Measurements from ENCODE around the gene MYL3.
"Not testable (repeated sequence)": the region's sequence is repeated elsewhere in the genome, so short reads cannot be mapped to it uniquely, and the experiment has no call there.

Gene MYL3

GRCh38 chr3:46849045-46849631 lies 14.1 kb downstream of the MYL3 start:
- no peak for DNase-seq

DNA sequence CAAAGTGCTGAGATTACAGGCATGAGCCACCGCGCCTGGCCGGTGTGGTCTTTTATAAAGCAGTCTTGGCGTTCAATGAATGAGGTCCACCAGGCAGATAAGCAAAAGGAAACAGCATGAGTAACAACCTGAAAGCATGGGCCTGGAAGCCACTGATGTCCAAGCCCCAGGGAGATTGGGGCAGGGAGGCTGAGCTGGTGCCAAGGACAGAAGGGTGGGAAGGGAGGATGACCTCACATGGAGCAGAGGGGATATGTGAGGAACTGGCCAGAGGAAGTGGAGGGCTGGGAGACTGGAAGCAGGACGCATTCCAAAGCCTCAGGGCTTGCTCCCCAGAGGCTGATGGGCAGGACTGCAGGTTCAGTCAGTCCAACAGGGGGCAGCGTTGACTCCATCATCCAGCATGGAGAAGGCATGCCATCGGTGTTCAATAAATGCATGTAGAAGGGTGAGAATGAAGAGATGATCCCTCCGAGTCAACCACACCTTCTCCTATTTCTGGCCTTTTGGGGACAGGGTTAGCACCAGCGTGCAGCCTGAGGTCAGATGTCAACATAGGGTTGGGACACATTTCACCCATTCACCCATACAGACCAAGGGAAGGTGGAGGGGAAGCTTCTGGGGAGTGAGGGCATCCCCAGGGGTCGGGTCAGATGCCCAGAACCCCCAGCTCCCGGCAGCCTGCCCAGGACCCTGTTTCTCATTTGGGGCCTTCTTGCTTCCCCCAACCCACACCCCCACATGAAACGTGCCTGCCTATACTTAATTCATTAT lies 14.8 kb downstream of the MYL3 start:
- peak; percentile 34 for DNase-seq

DNA sequence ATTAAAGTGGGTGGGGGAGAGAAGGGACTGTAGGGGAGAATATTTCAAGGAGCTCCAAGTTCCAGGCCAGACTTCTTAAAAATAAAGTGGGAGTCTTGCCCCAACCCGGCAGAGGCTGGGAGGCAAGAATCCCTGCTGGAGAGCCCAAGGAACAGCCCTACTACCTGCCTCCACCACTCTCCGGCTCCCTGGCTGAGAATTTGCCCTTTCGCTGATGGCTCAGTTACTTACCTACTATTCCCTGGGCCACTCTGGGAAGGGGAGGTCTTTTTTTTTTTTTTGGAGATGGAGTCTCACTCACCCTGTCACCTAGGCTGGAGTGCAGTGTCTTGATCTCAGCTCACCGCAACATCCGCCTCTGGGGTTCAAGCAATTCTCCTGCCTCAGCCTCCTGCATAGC lies 15.5 kb downstream of the MYL3 start:
- no peak for DNase-seq

DNA sequence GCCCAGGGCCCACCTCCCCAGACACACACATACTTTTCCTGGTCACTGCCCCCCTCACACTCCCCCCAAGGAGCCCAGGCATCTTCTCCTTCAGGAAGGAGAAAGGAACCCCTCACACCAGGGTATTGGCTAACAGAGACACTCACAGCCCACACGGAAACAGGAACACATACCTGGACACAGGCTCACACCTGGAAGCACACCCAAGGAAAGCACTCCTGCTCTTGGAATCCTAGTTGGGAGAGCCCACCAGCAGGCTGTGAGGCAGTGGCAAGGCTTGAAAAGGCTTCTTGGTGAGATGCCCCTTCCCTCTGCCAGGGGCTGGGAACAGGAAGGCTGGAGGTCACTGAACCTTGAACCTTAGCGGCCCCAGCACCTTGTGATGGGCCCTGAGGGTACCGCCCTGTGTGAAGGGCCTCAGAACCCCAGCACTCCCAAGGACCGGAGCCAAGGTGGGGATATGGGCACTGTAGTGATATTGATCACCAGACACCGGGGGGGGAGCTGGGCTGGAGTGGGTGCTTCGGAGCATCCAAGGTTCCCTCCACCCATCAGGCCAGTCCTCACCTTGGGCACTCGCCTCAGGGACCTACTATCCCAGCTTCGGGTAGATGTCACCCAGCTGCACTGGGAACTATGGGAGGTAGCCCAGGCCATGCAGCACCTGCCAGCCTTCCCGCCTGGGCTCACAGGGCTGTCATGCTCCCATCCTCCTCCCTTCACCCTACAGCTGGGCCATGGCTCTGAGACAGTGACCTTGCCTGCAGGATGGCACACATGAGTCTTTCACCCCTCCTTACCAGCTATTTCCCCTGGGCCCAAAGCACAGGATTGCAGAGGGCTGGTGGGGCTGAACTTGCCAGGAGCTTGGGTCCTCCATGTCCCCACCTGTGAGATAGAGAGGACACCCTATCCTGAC lies 16.4 kb downstream of the MYL3 start:
- no peak for DNase-seq

DNA sequence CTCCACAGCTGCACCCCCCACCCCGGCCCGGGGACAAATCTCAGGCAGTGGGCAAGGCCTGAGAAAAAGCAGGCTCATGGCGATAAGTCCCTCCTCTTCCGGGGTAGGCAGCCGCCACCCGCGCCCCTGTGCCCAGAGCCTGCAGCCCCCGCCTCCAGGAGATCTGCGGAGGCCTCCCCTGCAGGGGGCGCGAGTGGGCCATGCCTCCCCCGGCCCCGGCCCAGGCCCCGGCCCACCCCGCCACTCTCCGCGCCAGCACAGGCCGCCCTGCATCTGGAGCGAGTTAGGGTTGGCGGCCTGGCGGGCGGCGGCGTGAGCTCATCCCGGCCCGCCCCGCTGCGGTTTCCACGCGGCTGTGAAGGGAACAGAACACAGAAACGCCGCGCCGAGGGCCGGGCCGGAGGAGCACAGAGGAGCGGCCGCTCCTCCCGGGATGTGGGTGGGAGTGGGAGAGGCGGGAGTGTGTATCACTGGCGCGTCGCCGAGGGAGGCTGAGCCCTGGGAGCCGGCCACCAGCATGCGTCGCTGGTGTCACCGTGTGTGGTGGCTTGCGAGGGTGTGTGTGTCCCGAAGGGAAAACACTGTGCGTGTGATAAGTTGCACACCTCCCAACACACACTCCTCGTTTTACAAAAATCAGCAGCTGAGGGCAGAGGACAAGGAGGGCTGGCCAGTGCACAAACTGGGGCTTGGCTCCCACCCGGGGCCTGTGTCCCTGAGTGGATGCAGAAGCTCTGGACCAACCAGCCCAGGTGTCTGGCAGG lies 17.2 kb downstream of the MYL3 start:
- peak; percentile 80 for DNase-seq

DNA sequence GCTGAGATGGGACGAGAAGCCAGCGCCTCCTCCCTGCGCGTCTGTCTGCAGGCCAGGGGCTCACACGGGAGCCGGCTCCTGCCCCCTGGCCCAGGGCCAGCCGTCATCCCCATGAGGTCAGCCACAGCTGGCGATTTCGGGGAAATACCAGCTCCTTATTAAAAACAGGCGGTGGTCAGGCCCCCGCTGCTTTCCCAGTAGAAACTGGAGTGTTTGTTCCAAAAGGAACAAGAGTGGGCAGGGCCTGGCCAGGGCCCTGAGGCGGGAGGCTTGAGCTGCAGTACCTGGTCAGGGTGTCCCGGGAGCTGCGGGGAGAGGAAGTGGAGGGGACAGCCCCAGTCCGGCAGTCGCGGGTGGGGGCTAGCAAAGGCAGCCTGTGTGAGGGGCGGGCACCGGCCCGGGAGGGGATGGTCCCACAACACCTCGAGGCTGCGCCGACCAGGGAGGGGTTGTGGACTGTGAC lies 17.8 kb downstream of the MYL3 start:
- DNase-seq, result no peak

GRCh38 chr3:46844881-46845312 lies 18.3 kb downstream of the MYL3 start:
- no peak for DNase-seq

DNA sequence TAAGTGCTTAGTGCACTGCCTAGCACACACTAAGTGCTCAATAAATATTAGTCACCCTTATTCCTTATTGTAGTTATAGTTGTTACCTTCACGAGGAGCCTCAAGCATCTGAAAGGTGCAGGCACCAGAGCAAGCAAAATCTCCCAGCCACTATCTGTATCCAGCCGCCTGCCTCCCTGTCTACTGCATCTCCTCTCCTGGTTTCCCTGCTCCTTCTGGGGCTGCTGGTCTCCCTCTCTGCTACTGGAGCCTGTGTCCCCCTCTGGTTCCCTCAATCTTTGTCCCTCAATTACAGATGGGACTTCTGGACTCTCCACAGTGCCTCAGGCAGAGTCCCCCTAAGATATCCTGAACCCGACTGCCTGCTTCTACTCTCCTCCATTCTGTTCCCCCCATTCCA lies 18.8 kb downstream of the MYL3 start:
- no peak for DNase-seq

- no peak for DNase-seq
Observed at GRCh38 chr3:46843508-46843907, 19.7 kb downstream of the MYL3 start.

GRCh38 chr3:46840491-46840890 lies 22.8 kb downstream of the MYL3 start:
- DNase-seq, result no peak

DNA sequence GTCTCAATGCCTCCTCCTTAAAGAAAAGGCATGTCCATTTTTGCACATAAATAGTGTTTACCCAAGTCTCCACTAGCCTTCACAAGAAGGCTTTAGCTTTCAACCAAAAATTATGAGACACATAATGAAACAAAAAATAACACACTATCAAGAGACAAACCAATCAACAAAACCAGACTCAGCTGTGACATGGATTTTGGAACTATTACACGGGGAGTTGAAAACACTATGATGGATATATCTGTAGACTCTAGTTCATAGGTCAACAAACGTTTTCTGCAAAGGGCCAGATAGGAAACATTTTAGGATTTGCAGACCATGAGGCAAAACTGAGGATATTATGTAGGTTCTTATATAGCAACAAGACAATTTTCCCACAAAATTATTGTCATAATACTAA lies 24.9 kb downstream of the MYL3 start:
- no peak for DNase-seq

DNA sequence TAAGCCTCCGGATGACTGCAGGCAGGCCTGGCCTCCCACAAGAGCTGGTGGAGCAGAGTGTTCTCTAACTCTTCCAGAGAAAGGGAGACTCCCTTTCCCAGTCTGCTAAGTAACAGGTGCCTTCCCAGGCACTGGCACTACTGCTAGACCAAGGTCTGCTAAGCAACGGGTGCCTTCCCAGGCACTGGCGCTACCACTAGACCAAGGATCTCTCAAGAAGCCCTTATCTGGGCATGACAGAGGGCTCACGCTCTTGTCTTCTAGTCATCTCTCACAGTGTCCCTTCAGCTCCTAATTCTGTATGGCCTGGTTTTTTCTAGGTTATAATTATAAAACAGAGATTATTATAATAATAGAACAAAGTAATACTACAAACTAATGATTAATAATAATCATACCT lies 27.8 kb downstream of the MYL3 start:
- no peak for DNase-seq

DNA sequence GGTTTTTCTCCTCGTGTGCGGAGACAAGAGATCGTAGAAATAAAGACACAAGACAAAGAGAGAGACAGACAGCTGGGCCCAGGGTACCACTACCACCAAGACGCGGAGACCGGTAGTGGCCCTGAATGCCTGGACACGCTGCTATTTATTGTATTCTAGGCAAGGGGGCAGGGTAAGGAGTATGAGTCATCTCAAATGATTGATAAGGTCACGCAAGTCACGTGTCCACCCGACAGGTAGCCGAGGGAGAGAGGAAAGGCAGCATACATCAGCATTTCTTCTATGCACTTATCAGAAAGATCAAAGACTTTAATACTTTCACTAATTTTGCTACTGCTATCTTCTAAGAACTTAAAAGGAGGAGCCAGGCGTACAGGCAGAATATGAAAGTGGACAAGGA lies 28.2 kb downstream of the MYL3 start:
- no peak for DNase-seq

- no peak for DNase-seq
Observed at GRCh38 chr3:46833346-46834300, 29.6 kb downstream of the MYL3 start.

DNA sequence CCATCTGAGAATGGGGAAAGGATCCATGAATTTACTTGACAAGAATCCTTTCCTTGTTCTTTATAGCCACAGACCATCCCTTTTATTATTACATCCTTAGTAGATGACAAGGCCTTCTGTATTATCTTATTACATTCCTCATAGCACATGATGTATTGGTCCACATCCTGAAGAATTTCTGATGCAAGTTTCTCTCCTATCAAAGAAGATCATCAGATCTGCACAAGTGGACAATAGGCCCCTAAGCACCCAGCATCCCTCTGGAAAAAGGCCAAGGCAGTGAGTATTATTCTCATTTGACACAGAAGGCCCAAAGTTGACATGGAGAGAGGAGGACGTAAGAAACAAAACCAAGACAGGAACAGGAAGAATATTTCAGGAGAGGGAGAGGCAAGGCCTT lies 31.4 kb downstream of the MYL3 start:
- DNase-seq, result no peak

DNA sequence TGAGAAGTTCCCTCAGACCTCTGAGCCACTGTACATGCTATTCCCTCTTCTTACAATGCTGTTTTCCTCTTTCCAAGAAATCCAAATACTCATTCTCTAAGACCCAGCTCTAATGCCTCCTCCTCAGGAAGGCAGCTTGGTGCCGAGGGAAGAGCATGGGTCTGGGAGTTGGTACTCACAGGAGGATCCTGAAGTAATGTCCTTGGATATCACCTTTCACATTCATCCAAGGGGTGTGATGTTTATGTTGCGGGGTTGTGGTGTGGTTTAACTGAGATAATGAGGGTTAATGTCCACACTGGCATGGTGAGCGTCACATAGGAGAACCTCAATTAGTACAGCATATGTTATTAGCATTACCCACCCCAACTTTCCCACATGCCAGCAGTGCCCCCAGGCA lies 31.9 kb downstream of the MYL3 start:
- DNase-seq, result no peak

GRCh38 chr3:46830801-46831200 lies 32.4 kb downstream of the MYL3 start:
- DNase-seq, result no peak

DNA sequence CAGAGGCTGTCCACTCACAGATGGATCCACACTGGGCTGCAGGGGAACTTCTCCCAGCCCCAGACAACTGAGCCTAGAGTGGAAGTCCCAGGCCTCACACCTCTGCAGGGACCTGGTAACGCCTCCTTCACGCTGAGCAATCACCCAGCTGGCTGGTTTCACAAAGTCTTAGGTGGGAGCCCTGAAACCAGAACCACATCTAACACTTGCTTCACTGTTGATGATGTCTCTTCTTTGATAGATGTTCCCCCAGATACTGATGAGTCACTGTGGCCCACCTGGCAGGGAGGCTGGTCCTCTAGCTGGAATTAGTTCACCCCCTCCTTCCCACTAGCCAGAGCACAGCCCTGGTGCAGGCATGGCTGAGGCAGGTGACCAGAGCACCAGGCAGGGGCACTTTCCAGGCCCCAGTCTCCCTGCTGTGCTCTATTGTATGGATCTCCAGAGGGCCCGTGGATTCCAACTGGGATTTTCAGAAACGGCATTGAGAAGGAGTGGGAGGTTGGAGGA lies 33.5 kb downstream of the MYL3 start:
- DNase-seq, result peak; percentile 33

- DNase-seq, result no peak
Observed at GRCh38 chr3:46825450-46825849, 37.8 kb downstream of the MYL3 start.

DNA sequence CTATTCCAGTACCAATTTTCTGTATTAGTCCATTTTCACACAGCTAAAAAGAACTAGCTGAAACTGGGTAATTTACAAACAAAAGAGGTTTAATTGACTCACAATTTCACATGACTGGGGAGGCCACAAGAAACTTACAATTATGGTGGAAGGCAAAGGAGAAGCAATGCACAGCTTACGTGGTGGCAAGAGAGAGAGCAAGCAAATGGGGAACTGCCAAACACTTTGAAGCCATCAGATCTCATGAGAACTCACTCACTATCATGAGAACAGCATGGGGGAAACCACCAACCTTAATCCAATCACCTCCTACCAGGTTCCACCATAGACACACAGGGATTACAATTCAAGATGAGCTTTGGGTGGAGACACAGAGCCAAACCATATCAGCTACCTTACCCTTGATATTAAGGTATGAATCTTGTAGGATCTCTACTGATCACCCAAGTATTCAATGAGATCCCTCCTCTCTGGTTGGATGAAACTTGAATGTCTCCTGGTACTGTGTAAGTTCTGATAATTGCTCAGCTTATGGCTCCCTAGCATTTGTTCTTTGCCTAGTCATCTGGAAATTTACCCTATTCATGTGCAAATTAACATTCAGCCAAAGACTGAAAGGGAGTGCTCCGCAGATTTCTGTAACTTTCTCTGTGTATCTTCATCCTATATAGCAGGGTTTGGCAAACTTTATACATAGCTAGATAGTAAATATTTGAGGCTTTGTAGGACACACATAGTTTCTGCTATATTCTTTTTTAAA lies 38.9 kb downstream of the MYL3 start:
- DNase-seq, result no peak

DNA sequence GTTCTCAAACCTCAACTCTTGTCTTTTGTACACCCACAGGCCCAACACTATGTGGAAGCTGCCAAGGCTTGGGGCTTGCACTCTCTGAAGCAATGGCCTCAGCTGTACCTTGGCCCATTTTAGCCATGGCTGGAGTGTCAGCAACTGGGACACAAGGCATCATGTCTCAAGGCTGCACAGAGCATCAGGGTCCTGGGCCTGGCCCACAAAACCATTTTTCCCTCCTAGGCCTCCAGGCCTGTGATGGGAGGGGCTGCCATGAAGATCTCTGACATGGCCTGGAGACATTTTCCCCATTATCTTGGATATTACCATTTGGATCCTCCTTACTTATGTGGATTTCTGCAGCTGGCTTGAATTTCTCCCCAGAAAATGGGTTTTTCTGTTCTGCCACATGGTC lies 39.9 kb downstream of the MYL3 start:
- not testable (repeated sequence) for DNase-seq
